ENCODE measurements around the gene GHR. TPM values are rescaled to one million over a fixed set of nuclear protein-coding genes. Genes with fewer than 3 reads are reported as not detected.

Gene GHR
- total and polyA plus RNA-seq, 2 donors from 2014 or later, result 3.7 to 6.5 TPM

- H3K27me3 ChIP-seq (ENCODE audit: control insufficient read depth, insufficient read depth, low read length), result no peaks in the 10 kb centered on the region
- H3K36me3 ChIP-seq (ENCODE audit: control insufficient read depth in 2 of 3, insufficient read depth in 3 of 3, low read length in 3 of 3), result no peaks in the 10 kb centered on the region
- no peak for TF ChIP-seq CTCF (IDR thresholded peaks at IDR 0.05; ENCODE audit: borderline replicate concordance, extremely low read depth, insufficient read depth)
- no peaks in the 10 kb centered on the region for H3K9me3 ChIP-seq (ENCODE audit: control insufficient read depth in 2 of 3, insufficient read depth in 1 of 3, low read length in 3 of 3)
- H3K4me3 ChIP-seq (ENCODE audit: low read length in 3 of 3), result no peak overlapping the region
- DNase-seq (no peak), FAIRE-seq (no peak)
- no peak overlapping the region for H3K9ac ChIP-seq (ENCODE audit: low read length in 3 of 3)
- no peak overlapping the region for H3K27ac ChIP-seq (ENCODE audit: low read depth in 2 of 2, low read length in 2 of 2)
- H3K4me1 ChIP-seq (ENCODE audit: control insufficient read depth in 2 of 3, insufficient read depth in 2 of 3, low read depth in 1 of 3, low read length in 3 of 3), result peaks cover 0 to 19% (median 6%) of the 10 kb centered on the region in 3 donors
- intact Hi-C loops (cut with DNase I), result no loop called here
These were observed 163.4 kb downstream of the GHR start for GRCh38 chr5:42586625-42587024.

- Histone ChIP-seq H3K4me3 (ENCODE audit: low read length in 3 of 3) (peak overlapping the region in 1 of 3 donors; percentile 14), H3K9me3 (ENCODE audit: control insufficient read depth in 2 of 3, insufficient read depth in 1 of 3, low read length in 3 of 3) (no peaks in the 10 kb centered on the region), H3K9ac (ENCODE audit: low read length in 3 of 3) (no peak overlapping the region), H3K4me1 (ENCODE audit: control insufficient read depth in 2 of 3, insufficient read depth in 2 of 3, low read depth in 1 of 3, low read length in 3 of 3) (peaks cover 0 to 20% (median 6%) of the 10 kb centered on the region in 3 donors), H3K27me3 (ENCODE audit: control insufficient read depth, insufficient read depth, low read length) (no peaks in the 10 kb centered on the region), H3K27ac (ENCODE audit: low read depth in 2 of 2, low read length in 2 of 2) (no peak overlapping the region), H3K36me3 (ENCODE audit: control insufficient read depth in 2 of 3, insufficient read depth in 3 of 3, low read length in 3 of 3) (no peaks in the 10 kb centered on the region)
- no peak for TF ChIP-seq CTCF (IDR thresholded peaks at IDR 0.05; ENCODE audit: borderline replicate concordance, extremely low read depth, insufficient read depth)
- intact Hi-C loops (cut with DNase I), result no loop called here
- FAIRE-seq (no peak), DNase-seq (peak in 1 of 5 donors; percentile 29)
These were observed 164.0 kb downstream of the GHR start for GRCh38 chr5:42587096-42587723.

- DNase-seq (no peak), FAIRE-seq (no peak)
- Histone ChIP-seq H3K27ac (ENCODE audit: low read depth in 2 of 2, low read length in 2 of 2) (no peak overlapping the region), H3K4me1 (ENCODE audit: control insufficient read depth in 2 of 3, insufficient read depth in 2 of 3, low read depth in 1 of 3, low read length in 3 of 3) (peaks cover 0 to 15% (median 6%) of the 10 kb centered on the region in 3 donors), H3K9me3 (ENCODE audit: control insufficient read depth in 2 of 3, insufficient read depth in 1 of 3, low read length in 3 of 3) (no peaks in the 10 kb centered on the region), H3K4me3 (ENCODE audit: low read length in 3 of 3) (no peak overlapping the region), H3K9ac (ENCODE audit: low read length in 3 of 3) (no peak overlapping the region), H3K36me3 (ENCODE audit: control insufficient read depth in 2 of 3, insufficient read depth in 3 of 3, low read length in 3 of 3) (no peaks in the 10 kb centered on the region), H3K27me3 (ENCODE audit: control insufficient read depth, insufficient read depth, low read length) (no peaks in the 10 kb centered on the region)
- intact Hi-C loops (cut with DNase I), result no loop called here
- no peak for TF ChIP-seq CTCF (IDR thresholded peaks at IDR 0.05; ENCODE audit: borderline replicate concordance, extremely low read depth, insufficient read depth)
These were observed 167.3 kb downstream of the GHR start for GRCh38 chr5:42590566-42590965.
